HG03066 (cell line): Measurements from ENCODE around the gene CELSR1.

ENCODE experiments used
- ATAC-seq: cut with Tn5 transposase; IDR thresholded peaks from one replicate; pipeline ENCODE4 v1.9.1; 2021; ENCODE audit warnings: low read depth; ENCODE audit not compliant: unreplicated experiment

CELSR1 gene

GRCh38 chr22:46429325-46429853 lies 108.0 kb downstream of the CELSR1 start:
- ATAC-seq = no peak

- ATAC-seq = no peak
Measured at GRCh38 chr22:46428602-46429324, 108.7 kb downstream of the CELSR1 start.

GRCh38 chr22:46428171-46428570 lies 109.2 kb downstream of the CELSR1 start:
- no peak for ATAC-seq

GRCh38 chr22:46425016-46425415 lies 112.4 kb downstream of the CELSR1 start:
- ATAC-seq = no peak

- no peak for ATAC-seq
Measured at GRCh38 chr22:46424496-46424895, 112.9 kb downstream of the CELSR1 start.

- no peak for ATAC-seq
Measured at GRCh38 chr22:46422896-46423295, 114.5 kb downstream of the CELSR1 start.

GRCh38 chr22:46421267-46421666 lies 116.2 kb downstream of the CELSR1 start:
- no peak for ATAC-seq

GRCh38 chr22:46419754-46420571 lies 117.5 kb downstream of the CELSR1 start:
- no peak for ATAC-seq

- ATAC-seq = no peak
Measured at GRCh38 chr22:46418827-46419226, 118.6 kb downstream of the CELSR1 start.

GRCh38 chr22:46417769-46418168 lies 119.7 kb downstream of the CELSR1 start:
- no peak for ATAC-seq

GRCh38 chr22:46416891-46417580 lies 120.4 kb downstream of the CELSR1 start:
- ATAC-seq = no peak

- no peak for ATAC-seq
Measured at GRCh38 chr22:46416520-46416871, 120.9 kb downstream of the CELSR1 start.

- ATAC-seq = no peak
Measured at GRCh38 chr22:46415776-46416519, 121.5 kb downstream of the CELSR1 start.

GRCh38 chr22:46414704-46415103 lies 122.7 kb downstream of the CELSR1 start:
- ATAC-seq = no peak

GRCh38 chr22:46413725-46414379 lies 123.6 kb downstream of the CELSR1 start:
- ATAC-seq = no peak

- ATAC-seq = no peak
Measured at GRCh38 chr22:46411347-46411746, 126.1 kb downstream of the CELSR1 start.

- no peak for ATAC-seq
Measured at GRCh38 chr22:46410291-46410808, 127.1 kb downstream of the CELSR1 start.

- ATAC-seq = no peak
Measured at GRCh38 chr22:46409631-46410210, 127.7 kb downstream of the CELSR1 start.
